ENCODE measurements around the gene FLNC. TPM values are rescaled to one million over a fixed set of nuclear protein-coding genes. Genes with fewer than 3 reads are reported as not detected.

Gene FLNC
- total and polyA plus RNA-seq, 9 of the 15 experiments (the other 6 are each of a cell fraction or from before 2014, with no cell fraction given): 0.90 to 155 (median 28.8) TPM

DNA sequence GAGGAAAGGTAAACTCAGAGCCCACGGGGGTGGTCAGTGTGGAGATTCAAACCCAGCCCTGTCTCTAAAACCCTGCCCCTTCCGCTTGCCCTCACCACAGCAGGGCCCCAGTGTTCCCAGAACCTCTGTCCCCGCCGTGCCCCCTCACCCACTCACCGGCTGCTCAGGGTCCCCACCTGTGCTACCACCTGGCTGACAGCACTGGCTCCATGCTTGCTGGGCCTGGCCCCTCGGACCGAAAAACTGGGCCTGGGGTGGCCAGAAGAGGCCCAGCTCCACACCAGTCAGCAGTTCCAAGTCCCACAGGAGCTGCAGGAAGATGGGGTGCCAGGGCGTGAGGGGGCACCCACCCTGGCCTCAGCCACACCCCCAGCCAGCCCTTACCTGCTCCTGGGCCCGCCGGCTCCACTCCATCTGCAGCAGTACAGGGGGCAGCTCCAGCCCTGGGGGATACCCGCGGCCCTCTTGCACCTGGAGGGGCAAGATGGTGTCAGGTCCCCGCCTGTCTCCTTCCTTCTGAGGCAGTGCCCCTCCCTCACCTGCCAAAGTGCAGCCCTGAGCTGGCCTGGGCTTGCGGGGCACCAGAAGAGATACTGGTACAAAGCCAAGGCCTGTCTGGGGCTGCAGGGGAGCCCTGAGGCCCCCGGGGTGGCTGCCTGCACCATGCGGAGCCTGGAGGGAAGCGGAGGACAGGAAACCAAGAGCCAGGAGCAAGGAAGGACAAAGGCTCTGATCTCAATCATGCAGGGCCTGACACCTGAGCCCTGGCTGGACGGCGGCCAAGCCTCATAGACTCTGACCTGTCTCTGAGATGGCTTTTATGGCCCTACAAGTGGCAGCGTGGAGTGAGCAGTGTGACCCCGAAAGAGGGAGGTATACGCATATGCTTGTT, 44.2 kb downstream of the FLNC start (continued):
- TF ChIP-seq, protein P1, sequence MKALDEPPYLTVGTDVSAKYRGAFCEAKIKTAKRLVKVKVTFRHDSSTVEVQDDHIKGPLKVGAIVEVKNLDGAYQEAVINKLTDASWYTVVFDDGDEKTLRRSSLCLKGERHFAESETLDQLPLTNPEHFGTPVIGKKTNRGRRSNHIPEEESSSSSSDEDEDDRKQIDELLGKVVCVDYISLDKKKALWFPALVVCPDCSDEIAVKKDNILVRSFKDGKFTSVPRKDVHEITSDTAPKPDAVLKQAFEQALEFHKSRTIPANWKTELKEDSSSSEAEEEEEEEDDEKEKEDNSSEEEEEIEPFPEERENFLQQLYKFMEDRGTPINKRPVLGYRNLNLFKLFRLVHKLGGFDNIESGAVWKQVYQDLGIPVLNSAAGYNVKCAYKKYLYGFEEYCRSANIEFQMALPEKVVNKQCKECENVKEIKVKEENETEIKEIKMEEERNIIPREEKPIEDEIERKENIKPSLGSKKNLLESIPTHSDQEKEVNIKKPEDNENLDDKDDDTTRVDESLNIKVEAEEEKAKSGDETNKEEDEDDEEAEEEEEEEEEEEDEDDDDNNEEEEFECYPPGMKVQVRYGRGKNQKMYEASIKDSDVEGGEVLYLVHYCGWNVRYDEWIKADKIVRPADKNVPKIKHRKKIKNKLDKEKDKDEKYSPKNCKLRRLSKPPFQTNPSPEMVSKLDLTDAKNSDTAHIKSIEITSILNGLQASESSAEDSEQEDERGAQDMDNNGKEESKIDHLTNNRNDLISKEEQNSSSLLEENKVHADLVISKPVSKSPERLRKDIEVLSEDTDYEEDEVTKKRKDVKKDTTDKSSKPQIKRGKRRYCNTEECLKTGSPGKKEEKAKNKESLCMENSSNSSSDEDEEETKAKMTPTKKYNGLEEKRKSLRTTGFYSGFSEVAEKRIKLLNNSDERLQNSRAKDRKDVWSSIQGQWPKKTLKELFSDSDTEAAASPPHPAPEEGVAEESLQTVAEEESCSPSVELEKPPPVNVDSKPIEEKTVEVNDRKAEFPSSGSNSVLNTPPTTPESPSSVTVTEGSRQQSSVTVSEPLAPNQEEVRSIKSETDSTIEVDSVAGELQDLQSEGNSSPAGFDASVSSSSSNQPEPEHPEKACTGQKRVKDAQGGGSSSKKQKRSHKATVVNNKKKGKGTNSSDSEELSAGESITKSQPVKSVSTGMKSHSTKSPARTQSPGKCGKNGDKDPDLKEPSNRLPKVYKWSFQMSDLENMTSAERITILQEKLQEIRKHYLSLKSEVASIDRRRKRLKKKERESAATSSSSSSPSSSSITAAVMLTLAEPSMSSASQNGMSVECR (CRISPR knock-in tag; IDR thresholded peaks at IDR 0.05): no peak
- TF ChIP-seq, protein P2, sequence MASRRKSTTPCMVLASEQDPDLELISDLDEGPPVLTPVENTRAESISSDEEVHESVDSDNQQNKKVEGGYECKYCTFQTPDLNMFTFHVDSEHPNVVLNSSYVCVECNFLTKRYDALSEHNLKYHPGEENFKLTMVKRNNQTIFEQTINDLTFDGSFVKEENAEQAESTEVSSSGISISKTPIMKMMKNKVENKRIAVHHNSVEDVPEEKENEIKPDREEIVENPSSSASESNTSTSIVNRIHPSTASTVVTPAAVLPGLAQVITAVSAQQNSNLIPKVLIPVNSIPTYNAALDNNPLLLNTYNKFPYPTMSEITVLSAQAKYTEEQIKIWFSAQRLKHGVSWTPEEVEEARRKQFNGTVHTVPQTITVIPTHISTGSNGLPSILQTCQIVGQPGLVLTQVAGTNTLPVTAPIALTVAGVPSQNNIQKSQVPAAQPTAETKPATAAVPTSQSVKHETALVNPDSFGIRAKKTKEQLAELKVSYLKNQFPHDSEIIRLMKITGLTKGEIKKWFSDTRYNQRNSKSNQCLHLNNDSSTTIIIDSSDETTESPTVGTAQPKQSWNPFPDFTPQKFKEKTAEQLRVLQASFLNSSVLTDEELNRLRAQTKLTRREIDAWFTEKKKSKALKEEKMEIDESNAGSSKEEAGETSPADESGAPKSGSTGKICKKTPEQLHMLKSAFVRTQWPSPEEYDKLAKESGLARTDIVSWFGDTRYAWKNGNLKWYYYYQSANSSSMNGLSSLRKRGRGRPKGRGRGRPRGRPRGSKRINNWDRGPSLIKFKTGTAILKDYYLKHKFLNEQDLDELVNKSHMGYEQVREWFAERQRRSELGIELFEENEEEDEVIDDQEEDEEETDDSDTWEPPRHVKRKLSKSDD (conservative IDR thresholded peaks at IDR 0.05; ENCODE audit: low read length): no peak
- no peak for TF ChIP-seq GABPA (tag; conservative IDR thresholded peaks at IDR 0.05; ENCODE audit: low read depth)
- peak; percentile 28 for TF ChIP-seq PCBP1 (IDR thresholded peaks at IDR 0.05; ENCODE audit: low read depth, low read length, poor library complexity, severe bottlenecking)
- no peak for TF ChIP-seq YY1 (IDR thresholded peaks at IDR 0.05; ENCODE audit: borderline replicate concordance in 1 of 3, control insufficient read depth in 1 of 3, extremely low read depth in 1 of 3, insufficient read depth in 3 of 3, insufficient read length in 1 of 3, insufficient replicate concordance in 2 of 3, low read depth in 1 of 3, low read length in 2 of 3)
- no peak for TF ChIP-seq GTF2F1 (IDR thresholded peaks at IDR 0.05; ENCODE audit: low read depth, low read length)
